ENCODE data around the gene GCNA.

DNA sequence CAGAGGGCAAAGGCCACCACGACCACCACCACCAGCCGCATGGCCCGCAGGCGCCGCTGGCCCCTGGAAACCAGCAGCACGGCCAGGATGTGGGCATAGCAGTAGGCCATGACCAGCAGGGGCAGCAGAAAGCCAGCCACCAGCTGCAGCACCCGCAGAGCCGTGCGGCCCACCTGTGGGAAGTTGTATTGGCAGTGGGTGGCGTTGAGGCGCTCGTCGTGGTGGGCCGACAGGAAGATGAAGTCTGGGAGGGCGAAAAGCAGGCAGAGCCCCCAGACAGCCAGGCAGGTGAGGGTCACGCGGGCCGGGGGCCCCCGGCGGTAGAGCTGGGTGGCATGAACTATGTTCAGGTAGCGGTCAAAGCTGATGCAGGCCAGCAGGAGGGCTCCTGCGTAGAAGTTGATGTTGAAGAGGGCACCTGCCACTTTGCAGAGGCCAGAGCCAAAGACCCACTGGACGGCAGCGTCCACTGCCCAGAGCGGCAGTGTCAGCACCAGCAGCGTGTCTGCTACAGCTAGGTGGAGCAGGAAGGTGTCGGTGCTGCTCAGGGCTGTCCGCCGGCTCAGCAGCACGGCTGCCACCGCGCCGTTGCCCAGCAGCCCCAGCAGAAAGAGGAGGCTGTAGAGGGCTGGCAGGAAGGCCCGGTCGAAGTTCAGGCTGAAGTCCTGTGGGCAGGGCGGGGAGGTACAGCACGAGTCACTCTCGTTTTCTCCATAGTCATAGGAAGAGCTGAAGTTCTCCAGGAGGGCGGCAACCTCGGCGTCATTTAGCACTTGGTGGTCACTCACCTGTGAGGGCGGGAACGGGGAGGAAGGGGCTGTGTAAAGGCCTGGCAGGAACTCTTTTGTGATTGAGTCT, 38.7 kb downstream of the GCNA start:
- TF ChIP-seq, protein P1, sequence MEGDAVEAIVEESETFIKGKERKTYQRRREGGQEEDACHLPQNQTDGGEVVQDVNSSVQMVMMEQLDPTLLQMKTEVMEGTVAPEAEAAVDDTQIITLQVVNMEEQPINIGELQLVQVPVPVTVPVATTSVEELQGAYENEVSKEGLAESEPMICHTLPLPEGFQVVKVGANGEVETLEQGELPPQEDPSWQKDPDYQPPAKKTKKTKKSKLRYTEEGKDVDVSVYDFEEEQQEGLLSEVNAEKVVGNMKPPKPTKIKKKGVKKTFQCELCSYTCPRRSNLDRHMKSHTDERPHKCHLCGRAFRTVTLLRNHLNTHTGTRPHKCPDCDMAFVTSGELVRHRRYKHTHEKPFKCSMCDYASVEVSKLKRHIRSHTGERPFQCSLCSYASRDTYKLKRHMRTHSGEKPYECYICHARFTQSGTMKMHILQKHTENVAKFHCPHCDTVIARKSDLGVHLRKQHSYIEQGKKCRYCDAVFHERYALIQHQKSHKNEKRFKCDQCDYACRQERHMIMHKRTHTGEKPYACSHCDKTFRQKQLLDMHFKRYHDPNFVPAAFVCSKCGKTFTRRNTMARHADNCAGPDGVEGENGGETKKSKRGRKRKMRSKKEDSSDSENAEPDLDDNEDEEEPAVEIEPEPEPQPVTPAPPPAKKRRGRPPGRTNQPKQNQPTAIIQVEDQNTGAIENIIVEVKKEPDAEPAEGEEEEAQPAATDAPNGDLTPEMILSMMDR (optimal IDR thresholded peaks at IDR 0.05 in 1 of 3, IDR thresholded peaks at IDR 0.05 in 1 of 3, conservative IDR thresholded peaks at IDR 0.05 in 1 of 3; ENCODE audit: extremely low read depth in 1 of 3, insufficient read depth in 2 of 3, low read length in 3 of 3) = no peak
- TF ChIP-seq EZH2 (IDR thresholded peaks at IDR 0.05; ENCODE audit: low read length) = no peak

All from keratinocyte (primary cell).